ENCODE results near the gene NECAB2. TPM values are rescaled to one million over a fixed set of nuclear protein-coding genes. Genes with fewer than 3 reads are reported as not detected.

Gene NECAB2
- total and polyA plus RNA-seq, 2 experiments from 2014 or later = 1.6 to 5.1 TPM

- TF ChIP-seq, protein P1, sequence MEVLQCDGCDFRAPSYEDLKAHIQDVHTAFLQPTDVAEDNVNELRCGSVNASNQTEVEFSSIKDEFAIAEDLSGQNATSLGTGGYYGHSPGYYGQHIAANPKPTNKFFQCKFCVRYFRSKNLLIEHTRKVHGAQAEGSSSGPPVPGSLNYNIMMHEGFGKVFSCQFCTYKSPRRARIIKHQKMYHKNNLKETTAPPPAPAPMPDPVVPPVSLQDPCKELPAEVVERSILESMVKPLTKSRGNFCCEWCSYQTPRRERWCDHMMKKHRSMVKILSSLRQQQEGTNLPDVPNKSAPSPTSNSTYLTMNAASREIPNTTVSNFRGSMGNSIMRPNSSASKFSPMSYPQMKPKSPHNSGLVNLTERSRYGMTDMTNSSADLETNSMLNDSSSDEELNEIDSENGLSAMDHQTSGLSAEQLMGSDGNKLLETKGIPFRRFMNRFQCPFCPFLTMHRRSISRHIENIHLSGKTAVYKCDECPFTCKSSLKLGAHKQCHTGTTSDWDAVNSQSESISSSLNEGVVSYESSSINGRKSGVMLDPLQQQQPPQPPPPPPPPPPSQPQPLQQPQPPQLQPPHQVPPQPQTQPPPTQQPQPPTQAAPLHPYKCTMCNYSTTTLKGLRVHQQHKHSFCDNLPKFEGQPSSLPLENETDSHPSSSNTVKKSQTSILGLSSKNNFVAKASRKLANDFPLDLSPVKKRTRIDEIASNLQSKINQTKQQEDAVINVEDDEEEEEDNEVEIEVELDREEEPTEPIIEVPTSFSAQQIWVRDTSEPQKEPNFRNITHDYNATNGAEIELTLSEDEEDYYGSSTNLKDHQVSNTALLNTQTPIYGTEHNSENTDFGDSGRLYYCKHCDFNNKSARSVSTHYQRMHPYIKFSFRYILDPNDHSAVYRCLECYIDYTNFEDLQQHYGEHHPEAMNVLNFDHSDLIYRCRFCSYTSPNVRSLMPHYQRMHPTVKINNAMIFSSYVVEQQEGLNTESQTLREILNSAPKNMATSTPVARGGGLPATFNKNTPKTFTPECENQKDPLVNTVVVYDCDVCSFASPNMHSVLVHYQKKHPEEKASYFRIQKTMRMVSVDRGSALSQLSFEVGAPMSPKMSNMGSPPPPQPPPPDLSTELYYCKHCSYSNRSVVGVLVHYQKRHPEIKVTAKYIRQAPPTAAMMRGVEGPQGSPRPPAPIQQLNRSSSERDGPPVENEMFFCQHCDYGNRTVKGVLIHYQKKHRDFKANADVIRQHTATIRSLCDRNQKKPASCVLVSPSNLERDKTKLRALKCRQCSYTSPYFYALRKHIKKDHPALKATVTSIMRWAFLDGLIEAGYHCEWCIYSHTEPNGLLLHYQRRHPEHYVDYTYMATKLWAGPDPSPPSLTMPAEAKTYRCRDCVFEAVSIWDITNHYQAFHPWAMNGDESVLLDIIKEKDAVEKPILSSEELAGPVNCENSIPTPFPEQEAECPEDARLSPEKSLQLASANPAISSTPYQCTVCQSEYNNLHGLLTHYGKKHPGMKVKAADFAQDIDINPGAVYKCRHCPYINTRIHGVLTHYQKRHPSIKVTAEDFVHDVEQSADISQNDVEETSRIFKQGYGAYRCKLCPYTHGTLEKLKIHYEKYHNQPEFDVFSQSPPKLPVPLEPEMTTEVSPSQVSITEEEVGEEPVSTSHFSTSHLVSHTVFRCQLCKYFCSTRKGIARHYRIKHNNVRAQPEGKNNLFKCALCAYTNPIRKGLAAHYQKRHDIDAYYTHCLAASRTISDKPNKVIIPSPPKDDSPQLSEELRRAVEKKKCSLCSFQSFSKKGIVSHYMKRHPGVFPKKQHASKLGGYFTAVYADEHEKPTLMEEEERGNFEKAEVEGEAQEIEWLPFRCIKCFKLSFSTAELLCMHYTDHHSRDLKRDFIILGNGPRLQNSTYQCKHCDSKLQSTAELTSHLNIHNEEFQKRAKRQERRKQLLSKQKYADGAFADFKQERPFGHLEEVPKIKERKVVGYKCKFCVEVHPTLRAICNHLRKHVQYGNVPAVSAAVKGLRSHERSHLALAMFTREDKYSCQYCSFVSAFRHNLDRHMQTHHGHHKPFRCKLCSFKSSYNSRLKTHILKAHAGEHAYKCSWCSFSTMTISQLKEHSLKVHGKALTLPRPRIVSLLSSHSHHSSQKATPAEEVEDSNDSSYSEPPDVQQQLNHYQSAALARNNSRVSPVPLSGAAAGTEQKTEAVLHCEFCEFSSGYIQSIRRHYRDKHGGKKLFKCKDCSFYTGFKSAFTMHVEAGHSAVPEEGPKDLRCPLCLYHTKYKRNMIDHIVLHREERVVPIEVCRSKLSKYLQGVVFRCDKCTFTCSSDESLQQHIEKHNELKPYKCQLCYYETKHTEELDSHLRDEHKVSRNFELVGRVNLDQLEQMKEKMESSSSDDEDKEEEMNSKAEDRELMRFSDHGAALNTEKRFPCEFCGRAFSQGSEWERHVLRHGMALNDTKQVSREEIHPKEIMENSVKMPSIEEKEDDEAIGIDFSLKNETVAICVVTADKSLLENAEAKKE (CRISPR knock-in tag; IDR thresholded peaks at IDR 0.05) = no peak
- no peak for TF ChIP-seq JUNB (IDR thresholded peaks at IDR 0.05; ENCODE audit: unreplicated experiment)
- no peak for TF ChIP-seq STAT1 (IDR thresholded peaks at IDR 0.05; ENCODE audit: unreplicated experiment)
Measured at GRCh38 chr16:83939266-83939855, 28.7 kb upstream of the NECAB2 start (continued).

GRCh38 chr16:83940119-83940518 lies 27.9 kb upstream of the NECAB2 start:
- Mint-ChIP-seq H3K4me1 (peaks cover 12% of the 10 kb centered on the region), H3K9me3 (no peaks in the 10 kb centered on the region), H3K27me3 (ENCODE audit: insufficient read depth, low read depth, poor library complexity) (peaks cover 24% of the 10 kb centered on the region), H3K36me3 (ENCODE audit: low read depth) (no peaks in the 10 kb centered on the region; the same call in 2 of the 3 replicates), H3K27ac (no peak overlapping the region), H3K4me3 (no peak overlapping the region)
- H3K27me3 ChIP-seq (ENCODE audit: insufficient read depth) = no peaks in the 10 kb centered on the region
- H3K4me1 ChIP-seq (ENCODE audit: insufficient read depth) = no peaks in the 10 kb centered on the region
- no peaks in the 10 kb centered on the region for H3K36me3 ChIP-seq (ENCODE audit: insufficient read depth)
- H3K9me2 ChIP-seq (ENCODE audit: insufficient read depth) = no peaks in the 10 kb centered on the region
- H3K4me3 ChIP-seq = no peak overlapping the region
- no peaks in the 10 kb centered on the region for H3K79me2 ChIP-seq (replicated peaks; ENCODE audit: insufficient read depth)
- DNase-seq (ENCODE audit: low spot score) (no peak), ATAC-seq (peak; percentile 15; the same call in 2 of the 3 replicates)
- H3K27ac ChIP-seq (ENCODE audit: low read depth) = no peak overlapping the region
- no peak overlapping the region for H2AFZ ChIP-seq
- no peaks in the 10 kb centered on the region; the same call in 1 of the 2 replicates for H4K20me1 ChIP-seq (replicated peaks; ENCODE audit: insufficient read depth)
- TF ChIP-seq ZNF331 (CRISPR knock-in tag; IDR thresholded peaks at IDR 0.05; ENCODE audit: low read depth) = no peak
- TF ChIP-seq, protein P2, sequence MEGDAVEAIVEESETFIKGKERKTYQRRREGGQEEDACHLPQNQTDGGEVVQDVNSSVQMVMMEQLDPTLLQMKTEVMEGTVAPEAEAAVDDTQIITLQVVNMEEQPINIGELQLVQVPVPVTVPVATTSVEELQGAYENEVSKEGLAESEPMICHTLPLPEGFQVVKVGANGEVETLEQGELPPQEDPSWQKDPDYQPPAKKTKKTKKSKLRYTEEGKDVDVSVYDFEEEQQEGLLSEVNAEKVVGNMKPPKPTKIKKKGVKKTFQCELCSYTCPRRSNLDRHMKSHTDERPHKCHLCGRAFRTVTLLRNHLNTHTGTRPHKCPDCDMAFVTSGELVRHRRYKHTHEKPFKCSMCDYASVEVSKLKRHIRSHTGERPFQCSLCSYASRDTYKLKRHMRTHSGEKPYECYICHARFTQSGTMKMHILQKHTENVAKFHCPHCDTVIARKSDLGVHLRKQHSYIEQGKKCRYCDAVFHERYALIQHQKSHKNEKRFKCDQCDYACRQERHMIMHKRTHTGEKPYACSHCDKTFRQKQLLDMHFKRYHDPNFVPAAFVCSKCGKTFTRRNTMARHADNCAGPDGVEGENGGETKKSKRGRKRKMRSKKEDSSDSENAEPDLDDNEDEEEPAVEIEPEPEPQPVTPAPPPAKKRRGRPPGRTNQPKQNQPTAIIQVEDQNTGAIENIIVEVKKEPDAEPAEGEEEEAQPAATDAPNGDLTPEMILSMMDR (conservative IDR thresholded peaks at IDR 0.05; ENCODE audit: low read depth in 2 of 2) = peak in 1 of 2 experiments; percentile 23; a peak in 1 of 4 replicates
- H3F3A ChIP-seq (replicated peaks; ENCODE audit: low read depth) = no peaks in the 10 kb centered on the region
- H3K4me2 ChIP-seq = no peak overlapping the region

Measured in GM23338 (cell line).